CD4-positive, alpha-beta T cell treated with Interleukin-17A for 1 hour (primary cell): ENCODE measurements around the gene VAV2.

Experiments used
- DNase-seq: peaks from one replicate; pipeline ENCODE4 v3.0.0-alpha.2; 2020

VAV2 gene

DNA sequence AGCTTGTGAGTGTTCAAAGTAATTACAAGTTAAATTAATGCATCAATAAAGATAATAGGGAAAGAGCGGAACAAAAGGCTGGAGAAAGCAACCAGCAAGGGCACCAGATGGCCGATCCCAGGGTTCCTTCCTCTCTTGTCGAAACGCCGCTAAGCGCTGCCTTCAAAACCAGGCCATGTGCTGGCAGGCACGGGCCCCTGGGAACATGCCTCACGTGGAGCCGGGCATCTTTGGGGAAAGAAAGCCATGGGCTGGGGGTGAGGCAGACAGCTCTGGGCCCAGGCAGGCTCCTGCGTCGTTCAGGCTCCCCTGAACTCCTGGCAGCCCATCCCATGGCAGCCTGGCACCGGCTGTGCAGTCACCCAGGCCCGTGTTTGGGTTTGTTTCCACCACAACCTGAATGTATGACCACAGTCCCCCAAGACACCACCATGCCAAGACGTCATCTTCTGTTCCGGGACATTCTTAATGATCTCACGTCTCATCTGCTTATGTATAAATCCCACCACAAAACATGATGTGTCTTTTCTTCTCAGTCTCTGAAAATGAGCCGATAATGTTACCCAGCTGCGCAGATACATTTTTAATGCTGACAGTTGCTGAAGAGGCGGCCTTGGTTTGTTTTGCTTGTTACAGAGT is 143.5 kb downstream of the VAV2 start:
- no peak for DNase-seq

DNA sequence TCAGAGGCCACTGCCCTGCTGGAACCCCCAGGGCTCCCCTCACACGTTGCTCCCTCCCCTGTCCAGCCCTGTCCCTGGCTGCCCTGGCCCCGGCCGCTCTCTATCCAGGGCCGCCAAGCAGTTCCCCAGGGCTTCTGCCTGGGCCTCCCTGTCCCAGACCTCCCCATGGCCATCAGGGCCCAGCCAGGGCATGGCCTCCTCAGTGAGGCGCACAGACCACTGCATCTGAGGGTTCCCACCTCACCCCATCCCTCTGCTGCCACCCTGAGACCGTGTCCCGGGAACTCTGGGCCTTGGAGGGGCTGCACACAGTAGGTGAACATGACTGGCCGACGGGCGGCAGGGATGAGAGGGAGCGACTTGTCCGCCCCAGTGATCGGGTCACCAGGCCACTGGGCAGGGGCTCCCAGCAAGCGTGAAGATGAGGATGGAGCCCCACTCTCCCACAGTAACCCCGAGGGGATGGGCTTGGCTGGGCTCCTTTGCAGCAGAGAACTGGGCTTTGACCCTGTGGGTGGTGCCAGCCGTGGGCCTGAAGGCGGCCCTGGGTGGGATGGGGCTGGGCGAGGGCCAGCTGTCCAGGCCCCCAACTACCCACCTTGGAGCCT is 145.5 kb downstream of the VAV2 start:
- no peak for DNase-seq

DNA sequence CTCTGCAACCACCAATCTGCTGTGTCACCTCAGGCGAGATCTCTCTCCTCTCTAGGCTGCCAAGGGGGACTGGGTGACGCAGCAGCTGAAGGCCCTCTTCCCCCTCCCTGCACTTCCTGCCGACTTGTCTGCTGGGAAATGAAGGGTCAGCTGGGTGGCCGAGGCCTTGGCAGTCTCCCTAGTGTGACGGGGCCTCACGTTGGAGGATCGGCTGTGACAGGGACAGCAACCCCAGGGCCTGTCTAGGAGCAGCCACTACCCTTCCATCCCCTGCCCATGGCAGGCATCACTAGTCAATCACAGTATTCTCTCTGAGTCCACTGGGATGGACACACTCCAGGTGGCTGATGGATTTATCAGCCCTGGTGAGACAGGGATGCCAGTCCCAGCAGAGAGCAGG is 146.7 kb downstream of the VAV2 start:
- no peak for DNase-seq

DNA sequence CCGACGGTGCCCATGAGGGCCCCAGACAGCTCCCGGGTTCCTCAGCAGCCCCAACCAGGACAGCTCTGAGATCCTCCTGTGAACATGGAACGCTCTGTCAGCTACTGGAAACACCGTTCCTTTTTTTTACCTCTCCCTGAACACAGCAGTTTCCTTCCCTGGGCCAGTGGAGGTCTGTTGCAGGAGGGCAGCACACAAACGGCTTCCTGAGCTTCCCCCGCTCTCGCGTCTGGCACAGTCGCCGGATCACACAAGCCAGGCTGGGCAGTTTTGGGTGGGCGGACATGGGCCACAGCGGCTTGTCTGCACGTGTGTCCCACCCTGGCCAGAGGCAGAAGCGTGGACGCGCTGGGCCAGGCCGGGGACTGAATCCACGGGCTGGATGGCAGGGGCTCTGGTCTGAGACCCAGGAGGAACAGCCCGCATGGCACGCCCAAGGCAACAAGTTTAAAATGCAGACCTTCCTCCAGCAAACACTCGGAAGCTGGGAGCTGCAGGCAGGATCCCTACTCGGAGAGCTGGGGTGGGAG is 147.2 kb downstream of the VAV2 start:
- DNase-seq: no peak

DNA sequence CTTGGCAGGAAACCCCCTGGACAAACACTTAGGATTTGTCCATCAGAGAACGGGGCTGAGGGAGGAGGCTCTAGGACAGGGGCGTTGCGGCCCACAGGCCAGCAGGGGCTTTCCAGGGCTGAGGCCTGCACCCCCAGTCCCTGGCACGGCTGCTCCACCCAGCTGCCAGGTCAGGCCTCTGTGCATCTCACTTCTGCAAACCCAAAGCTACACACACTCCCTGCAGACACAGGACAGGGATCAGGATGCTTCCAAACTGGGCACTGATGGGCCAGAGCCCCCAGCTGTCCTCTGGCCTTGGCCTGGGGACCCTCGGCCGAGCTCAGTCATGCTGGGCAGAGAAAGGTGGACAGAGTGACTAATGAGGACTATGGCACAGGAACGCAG is 147.7 kb downstream of the VAV2 start:
- no peak for DNase-seq

DNA sequence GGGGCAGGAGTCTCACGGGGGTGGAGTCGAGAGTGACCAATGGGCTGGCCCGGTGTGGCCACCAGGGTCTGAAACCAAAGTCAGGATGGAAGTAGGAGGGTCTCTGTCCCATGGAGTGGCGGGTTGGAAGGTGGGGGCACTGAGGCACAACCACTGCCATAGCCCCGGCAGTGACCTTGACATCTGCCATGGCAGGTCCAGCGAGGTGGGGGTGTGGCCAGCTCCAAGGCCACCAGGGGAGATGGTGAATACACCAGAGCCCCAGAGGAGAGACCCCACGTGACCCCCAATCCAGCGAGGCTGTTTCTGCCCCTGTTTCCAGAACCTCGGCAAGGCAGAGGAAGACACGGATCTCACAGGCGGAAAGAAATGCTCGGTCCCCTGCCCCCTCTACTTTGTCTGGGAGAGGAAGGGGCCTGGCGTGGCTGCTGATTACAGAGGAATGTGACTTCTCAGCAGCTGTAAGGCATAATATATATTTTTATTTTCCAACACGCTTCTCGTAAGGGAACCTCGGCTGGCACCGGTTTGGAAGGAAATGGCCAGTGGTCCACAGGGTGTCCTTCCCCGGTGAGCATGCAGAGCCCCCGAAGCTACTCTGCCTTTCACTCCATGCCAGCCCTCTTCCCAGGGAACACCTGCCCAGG is 148.2 kb downstream of the VAV2 start:
- no peak for DNase-seq

DNA sequence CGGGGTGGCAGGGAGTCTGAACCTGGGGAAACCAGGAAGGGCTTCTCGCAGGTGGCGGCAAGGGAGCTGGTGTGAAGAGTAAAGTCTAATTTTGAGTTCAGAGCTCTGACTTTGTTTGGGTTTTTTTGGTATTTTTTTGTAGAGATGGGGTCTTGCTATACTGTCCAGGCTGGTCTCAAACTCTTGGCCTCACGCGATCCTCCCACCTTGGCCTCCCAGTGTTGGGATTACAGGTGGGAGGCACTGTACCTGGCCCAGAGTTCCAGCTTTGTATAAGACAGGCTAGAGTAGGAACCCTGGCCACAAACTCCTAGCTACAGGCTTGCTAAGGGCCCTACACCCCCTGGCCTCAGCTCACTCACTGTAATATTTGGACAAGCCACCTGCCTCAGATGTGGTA is 148.9 kb downstream of the VAV2 start:
- DNase-seq: no peak

DNA sequence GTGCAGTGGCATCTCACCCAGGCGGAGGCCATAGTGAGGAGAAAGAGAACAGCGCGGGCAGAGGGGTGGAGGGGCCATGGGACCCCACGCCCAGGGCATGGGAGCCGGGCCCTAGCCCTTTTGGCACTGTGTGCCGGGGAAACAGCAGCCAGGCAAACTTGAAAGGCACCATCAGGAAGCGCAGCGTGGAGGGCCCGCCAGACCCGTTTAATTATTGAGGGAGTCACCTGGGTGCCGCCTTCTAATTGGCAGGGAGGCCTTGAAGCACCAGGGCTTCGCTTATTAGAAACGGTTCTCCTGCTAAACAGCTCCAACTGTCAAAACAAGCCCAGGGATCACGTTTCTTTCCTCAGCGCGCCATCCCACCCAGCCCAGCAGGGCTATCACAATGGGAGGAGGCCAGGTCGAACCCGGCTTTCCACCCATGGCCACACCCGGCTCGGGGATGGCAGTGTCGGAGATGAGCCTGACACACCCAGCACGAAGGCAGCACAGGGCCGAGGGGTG is 149.3 kb downstream of the VAV2 start:
- DNase-seq: no peak

DNA sequence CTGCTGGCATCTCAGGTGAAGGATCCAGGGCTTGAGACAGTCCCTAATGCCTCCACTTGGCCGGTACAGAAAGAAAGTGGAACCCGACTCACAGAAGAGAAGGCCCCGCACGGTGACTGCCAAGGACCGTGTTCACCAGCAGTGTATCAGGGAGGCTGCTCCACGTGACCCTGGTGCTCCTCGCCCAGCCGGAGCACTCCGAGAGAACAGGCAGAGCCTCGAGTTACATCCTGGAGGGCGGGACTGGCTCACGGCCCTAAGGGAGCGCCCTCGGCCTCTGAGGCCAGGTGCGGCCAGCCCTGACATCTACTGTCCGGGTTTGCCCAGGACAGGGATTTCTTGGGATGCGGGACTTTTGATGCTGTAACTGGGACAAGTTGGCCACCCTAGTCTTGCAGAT is 149.9 kb downstream of the VAV2 start:
- no peak for DNase-seq

DNA sequence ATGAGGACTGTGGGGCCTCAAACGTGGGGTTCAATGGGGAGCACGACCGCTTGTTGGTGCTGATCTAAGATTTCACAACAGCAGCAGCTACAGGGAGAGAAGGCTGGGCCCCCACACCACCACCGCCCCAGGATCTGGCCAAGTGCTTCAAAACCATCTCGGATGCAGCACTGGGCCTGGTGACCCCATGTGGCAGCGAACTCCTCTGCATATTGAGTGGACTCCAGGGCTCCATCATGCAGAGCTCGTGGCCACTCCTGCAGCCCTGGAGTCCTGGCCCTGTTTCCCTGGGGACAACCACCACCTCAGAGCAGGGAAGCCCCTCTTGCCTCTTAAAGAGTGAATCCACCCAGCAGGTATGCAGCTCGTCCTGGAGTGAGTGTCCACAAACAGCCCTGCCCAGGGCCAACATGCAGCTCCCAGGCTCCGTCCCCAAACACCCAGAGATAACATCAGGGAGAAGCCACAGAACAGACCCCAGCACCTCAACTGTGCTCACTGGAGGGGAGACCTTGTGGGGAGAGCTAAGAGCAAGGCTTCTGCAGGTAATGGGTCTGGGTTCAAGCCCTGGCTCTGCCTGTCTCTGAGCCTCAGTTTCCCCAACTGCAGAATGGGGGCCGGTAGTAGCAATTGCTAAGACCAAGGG is 150.8 kb downstream of the VAV2 start:
- no peak for DNase-seq

DNA sequence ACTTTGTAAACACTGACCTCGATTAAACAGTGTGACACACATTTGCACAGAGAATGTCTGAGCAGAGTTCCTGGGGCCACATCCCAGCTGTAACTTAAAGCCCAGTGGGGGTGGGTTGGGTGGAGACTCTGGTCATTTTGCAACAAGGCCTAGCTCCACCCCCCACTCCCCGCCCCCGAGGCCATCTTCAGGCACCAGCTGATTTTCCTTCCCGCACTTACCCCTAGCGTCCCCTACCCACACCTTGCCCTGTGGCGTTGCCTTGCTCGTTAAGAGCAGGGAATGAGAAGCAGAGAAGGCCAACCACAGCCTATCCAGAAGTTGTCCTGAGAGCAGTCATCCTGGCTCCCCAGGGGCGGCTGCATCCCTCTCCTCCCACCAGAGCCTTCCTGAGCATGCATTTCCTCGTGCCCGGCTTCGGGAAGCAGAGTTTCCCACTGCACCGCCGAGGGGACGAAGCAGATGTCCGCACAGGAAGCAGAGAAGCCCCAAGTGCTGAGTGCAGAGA is 152.2 kb downstream of the VAV2 start:
- DNase-seq: no peak

DNA sequence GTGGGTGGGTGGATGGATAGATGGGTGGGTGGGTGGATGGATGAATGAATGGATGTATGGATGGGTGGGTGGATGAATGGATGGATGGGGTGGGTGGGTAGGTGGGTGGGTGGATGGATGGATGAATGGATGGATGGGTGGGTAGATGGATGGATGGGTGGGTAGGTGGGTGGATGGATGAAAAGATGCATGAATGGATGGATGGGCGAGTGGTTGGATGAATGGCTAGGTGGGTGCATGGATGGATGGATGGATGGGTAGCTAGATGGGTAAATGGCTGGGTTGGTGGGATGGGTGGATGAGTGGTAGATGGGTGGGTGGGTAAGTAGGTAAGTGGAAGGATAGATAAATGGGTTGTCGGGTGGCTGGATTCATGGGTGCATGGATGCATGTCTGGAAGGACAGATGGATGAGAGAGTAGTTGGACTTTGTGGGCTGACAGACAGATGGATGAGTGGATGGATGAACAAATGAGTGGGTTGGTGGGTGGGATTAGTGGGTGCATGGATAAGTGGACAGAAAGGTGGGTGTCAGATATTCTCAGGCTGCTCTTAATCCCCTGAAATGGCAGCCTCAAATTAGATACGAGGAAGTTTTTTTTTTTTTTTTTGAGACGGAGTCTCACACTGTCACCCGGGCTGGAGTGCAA is 153.1 kb downstream of the VAV2 start:
- DNase-seq: no peak

DNA sequence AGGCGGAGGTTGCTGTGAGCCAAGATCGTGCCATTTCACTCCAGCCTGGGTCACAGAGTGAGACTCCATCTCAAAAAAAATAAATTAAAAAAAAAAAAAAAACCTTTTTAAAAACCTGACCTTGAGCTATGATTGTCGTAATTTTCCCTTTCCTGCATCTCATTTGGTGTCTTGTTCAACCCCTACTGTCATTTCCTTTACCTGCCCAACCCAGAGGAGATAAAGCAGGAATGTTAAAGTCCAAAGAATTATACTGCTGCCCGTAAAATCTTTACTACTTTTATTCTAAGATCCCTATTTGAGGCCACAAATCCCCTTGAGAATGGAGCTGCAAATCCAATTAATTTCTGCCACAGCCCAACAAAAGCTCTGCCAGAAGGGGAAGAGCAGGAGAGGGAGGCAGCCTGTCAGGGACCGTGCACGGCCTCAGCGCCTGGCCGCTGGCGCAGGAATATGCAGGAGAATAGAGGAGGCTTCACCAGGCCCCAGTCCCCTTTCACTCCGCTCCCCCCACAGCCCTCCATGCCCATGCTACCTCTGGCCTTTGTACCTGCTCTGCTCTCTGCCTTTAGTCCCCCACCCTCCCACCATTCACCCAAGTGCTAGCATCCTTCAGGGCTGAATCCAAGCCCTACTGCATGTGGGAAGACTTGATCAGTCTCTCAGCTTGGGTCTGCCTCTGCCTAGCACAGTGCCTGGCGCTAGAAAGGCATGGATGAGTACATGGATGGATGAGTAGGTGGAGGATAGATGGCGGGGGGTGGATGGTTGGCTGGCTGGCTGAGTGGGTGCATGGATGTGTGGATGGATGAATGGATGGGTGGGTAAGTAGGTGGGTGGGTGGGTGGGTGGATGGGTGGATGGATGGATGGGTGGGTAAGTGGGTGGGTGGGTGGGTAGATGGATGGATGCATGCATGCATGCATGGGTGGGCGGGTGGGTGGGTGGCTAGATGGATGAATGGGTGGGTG is 154.2 kb downstream of the VAV2 start:
- DNase-seq: no peak

DNA sequence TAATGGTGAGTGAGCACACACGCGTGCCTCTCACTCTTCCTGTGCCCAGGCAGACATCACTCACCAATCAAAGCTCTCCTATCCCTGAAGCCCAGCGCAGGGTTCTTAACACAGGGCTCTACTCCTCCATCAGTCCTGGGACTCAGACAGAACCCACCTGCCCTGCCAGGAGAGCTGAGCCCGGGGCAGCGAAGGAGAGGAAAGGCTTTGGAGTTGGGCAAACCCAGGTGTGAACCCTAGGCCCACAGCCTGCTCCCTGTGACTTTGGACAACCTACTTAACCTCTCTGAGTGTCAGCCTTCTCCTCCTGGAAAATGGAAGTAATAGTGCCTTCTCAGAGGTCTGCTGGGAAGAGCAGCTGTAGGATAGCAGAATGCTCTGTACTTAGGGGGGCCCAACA is 155.3 kb downstream of the VAV2 start:
- DNase-seq: no peak

DNA sequence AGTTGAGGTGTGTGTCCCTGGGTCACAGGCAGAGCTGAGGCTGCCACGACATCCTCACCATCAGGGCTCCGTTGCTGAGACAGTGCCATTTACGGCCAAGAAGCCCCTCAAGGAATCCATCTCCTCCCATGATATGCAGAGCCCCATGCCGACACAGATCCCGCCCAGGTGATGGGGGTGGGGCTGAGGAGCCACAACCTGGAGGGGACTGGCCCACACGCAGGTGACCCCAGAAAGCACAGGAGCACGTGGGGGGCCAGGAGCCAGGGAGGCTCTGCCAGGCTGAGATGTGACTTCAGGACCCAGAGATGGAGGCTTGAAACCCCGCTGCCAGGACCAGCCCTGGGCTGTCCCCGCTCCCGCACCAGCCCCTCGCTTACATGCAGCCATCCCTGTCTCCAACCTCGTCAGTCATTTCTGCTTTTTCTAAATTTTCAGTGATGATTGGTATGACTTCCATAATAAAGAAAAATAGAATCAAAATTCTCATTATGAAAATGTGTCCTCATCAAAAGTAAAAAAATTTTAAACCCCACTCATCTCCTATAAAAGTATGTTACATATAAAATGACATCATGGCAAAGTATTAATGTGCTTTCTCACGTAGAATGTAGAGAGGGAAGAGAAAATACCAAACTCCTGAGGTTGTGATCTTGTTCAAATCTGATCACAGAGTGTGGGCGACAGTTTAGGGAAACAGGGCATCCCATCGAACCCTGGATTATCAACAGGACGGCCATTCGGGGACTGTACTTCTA is 155.9 kb downstream of the VAV2 start:
- no peak for DNase-seq

DNA sequence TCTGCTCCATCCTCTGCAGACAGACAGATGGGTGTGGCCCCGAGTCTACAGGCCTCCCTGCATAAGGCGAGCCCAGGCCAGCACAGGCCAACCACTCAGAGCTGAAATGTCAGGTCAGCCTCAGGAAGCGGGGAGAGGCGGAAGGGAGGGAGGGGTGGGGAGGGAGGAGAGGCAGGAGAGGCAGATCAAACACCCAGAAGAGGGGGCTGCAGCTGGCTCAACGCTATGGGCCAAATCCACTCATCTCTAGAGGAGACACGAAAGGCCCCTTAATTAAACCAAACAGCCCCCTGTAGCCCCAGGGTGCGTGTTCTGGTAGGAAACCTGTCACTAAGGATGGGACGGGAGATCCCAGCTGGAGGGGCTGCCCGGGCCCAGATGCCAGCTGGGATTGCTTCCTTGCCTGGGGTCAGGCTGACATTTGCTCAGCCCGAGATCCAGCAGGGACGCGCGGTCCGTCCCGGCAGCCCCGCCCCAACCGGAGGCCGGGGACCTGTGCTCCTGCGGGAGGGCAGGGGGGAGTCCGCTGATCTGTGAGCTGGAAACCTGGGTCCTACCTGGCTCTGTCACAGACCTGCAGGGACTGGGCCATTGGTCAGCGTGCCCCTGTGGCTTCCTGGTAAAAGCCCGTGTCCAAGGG is 156.7 kb downstream of the VAV2 start:
- no peak for DNase-seq

DNA sequence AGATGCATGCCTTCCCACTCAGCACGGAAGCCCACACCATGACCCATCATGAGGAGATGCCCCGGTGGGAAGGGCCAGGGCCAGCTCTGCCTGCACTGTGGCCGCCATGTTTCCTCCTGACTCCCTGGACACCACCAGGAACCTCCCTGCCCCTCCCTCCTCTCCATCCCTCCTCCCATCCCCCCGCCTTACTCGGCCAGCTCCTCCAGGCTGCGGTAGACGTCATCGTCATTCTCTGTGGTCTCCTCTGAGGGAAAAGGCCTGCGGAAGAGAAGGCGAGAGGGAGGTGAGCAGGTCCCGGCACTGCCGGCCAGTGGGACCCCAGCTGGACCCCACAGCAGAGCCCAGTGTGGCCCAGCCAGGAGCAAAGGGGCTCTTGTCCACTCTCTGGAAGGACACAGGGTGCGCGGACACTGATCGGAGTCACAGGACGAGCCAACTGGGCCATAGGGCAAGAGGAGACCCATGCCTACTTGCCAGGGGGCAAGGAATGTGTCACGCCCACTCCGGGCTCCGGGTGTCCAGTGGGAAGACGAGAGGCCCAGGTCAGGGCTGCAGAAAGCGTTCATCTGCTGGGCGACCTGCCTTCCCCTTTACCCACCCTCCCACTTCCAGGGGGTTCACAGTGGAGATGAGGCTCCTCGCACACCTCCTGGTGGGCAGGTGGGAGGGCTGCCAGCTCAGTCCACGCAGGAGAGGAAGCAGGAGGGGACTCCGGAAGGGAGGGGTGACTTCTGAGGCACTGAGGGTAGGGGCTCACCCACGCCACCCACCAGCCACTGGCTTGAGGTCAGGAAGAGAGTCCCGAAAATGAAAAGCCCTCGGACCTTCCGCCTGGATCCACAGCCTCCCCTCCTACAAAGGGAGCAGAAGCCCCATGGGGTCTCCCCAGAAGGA is 157.8 kb downstream of the VAV2 start:
- DNase-seq: no peak

DNA sequence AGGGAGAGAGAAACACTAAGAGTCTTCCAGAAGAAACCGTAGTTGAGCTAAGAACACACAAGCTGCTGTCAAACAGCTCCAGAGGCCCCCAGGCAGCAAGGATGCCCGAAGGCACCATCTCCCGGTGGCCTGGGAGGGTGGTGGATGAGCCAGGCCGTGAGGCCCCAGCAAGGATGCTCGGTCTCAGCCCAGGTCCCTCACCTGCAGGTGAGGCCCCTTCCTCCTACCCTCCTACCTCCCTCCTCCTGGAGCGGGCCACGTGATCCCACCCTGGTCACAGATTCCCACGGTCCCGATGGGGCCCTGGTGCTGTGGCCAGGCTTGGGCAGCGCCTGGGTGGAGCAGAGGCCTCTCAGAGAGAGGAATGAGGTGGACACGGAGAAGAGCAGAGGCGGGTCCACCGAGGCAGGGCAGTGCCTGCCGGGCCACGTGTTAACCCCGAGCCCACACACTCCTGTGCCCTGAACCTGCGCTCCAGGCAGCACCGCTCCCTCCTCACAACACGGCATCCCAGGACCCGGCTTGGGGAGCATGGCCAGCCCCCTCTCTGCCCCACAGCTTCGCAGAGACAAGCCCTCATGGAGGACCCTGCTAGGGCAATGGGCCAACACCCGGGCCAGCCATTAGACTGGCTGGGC is 158.6 kb downstream of the VAV2 start:
- DNase-seq: no peak

DNA sequence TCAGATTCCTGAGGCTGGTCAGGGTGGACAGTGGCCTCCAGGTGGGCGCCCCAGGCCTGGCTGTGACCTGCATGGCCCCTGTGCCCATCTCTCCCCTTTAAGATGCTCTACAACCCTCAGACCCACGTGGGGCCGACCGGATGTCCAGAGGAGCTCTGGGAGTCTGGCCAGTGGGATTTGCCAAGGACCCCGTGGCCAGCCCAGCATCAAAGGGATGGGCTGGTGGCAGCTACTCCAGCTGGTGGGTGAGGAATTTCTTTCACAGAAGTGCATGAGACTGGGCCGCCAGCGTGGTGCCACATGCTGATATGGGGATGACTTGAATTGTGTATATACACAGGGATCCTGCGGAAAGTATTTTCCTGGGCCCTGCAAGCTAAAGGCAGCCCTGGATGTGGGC is 159.2 kb downstream of the VAV2 start:
- no peak for DNase-seq
